Right ventricle myocardium superior (tissue), 1 donor: Measurements from ENCODE around the gene GPR162. TPM values are rescaled to one million over a fixed set of nuclear protein-coding genes. Genes with fewer than 3 reads are reported as not detected.
"Not testable (repeated sequence)": the region's sequence is repeated elsewhere in the genome, so short reads cannot be mapped to it uniquely, and the experiment has no call there.

Experiments
- ATAC-seq: fragments of 200-7000 bp; cut with Tn5 transposase; one replicate; pipeline ENCODE4 v1.9.1; 2020; ENCODE audit warnings: mild to moderate bottlenecking; ENCODE audit not compliant: poor library complexity
- DNase-seq: peaks from one replicate; pipeline ENCODE4 v3.0.0-alpha.2; 2020
- intact Hi-C: fragments of 100-400 bp; cut with DNase I; formaldehyde crosslinking; loops from one replicate; pipeline ENCODE4 v1.11.2; 2022
- total RNA-seq: library from RNA; stranded (reverse); fragmentation: NEBNext Ultra II Directional; extraction: Animal tissue kit (Norgen Biotek cat#: 25700); gene quantifications from one replicate; pipeline ENCODE4 v1.2.1, GENCODE V29; 2021
- donor health status: DM: no; HTN: yes; CAD: no; lungs with severe emphysema.

The GPR162 gene
- total RNA-seq, 1 donor from 2014 or later: 4.4 TPM

DNA sequence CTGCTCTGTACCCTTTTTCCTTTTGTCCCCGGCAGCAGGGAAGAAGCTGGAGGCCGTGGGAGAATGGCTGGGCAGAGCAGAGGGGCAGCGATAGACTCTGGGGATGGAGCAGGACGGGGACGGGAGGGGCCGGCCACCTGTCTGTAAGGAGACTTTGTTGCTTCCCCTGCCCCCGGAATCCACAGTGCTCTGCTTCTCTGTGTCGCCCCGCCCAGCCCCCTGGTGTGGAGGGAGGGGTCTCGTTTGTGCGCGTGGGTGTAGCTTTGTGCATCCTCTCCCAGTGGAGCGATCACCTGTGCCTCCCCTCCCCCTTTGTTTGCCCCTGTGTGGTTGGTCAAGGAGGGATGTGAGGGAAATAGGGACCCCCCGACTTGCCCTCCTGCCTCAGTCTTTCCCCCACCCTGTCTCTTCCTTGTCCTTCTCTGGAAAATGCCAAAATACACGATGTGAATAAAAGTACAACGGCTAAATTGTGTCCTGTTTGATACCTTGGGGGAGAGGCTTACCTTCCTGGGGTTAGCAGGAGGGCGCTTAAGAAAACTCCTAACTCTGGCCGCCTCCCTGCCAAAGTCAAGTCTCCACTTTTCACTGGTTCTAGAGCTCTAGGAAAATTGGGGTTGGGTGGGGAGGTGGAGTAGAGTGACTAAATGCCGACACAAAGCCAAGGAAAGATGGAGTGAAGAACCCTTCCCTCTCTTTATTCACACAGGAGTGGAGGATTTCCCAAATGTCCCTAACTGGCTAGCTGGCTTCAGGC lies 44.7 kb downstream of the GPR162 start:
- no peak for ATAC-seq
- intact Hi-C loops: no loop called here
- DNase-seq: no peak

DNA sequence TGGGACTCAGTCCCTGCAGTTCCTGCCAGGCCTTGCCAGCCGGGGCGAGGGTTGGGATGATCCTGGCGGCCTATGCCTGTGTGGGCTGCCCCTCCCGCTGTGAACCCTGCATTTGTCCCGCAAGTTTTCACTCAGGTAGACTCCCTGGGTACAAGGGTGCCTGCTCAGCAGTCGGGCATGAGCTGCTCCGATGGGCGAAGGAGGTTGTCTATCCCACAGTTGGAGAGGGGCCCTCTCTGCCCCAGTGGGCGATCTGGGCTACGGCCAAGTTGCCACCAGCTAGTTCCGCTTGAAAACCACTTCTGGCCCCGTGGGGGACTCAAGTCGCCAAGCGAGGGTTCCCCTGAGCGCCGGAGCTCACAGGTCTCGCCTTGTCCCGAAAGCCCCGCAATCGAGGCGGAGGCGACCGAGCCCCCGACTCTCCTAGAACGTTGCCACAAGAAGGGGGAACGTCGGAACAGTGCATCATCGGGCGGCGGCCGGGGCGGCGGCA lies 45.3 kb downstream of the GPR162 start:
- intact Hi-C loops: no loop called here
- peak; percentile 4 for ATAC-seq
- DNase-seq: no peak

DNA sequence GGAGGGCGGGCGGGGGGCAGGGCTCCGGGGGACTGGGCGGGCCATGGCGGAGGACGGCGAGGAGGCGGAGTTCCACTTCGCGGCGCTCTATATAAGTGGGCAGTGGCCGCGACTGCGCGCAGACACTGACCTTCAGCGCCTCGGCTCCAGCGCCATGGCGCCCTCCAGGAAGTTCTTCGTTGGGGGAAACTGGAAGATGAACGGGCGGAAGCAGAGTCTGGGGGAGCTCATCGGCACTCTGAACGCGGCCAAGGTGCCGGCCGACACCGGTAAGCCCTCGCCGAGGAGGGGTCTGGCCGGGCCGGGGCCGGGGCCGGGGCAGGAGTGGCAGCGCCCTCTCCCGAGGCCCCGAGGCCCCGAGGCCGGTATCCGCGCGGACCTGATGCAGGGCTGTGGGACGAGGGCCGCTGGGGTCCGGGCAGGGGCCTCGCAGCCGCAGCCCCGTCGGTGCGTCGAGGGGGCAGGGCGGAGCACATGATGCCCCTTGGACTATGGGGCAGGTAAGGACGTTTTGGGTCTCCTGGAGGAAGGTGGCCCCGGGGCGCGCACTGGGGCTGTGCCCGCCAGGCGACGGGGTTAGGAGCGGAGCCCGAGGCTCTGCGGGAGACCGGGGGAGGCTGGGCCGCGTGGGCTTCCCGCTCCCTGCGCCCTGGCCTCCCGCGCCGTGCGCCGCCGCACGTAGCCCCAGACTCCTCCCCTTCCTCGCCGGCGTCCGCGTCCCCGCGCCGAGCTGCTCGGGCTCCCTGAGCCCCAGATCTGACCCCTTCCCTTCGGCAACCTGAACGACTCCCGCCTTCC lies 46.0 kb downstream of the GPR162 start, which contains the start of gene TPI1:
TPI1 (plus strand) TSS at position 119 of the 798 bp plus-strand sequence; CDS start at position 155, 36 bp downstream.
- DNase-seq (peak; percentile 91), ATAC-seq (peak; percentile 89)
- intact Hi-C loops: no loop called here

DNA sequence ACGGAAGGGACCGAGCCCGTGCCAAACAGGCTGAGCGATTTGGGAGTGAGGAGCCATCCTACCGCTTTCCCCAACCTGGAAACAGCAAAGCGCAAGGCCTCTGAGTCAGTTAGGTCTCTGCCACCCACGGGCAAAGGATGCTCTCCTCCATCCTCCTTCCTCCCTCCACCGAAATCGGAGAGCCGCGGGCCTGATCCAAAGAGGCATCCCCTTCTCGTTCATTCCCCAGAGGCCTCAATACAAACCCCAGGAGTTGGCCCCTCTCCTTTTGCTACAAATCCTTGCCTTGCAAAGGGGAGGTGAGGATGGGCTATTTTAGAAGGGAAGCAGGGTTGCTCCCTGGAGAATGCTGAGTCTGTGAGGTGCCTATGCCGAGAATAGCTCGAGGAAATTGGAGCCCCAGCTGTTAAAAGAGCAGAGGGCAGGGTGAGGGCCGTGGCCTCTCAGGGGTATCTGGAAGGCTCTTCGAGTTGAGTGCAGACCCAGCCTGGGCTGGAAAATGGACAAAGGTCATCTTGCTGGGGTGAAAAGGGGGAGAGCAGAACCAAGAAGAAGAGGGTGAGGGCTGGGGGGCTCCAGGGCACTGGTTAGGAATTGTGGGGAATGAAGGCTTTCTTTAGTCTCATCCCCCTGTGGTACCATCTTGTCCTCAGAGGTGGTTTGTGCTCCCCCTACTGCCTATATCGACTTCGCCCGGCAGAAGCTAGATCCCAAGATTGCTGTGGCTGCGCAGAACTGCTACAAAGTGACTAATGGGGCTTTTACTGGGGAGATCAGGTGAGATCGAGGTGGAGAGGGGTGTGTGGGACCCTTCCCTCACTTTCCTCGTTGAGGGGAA lies 46.8 kb downstream of the GPR162 start:
- DNase-seq (no peak), ATAC-seq (no peak)
- intact Hi-C loops: no loop called here

GRCh38 chr12:6869049-6870021 lies 47.7 kb downstream of the GPR162 start:
- DNase-seq (peak; percentile 78), ATAC-seq (peak; percentile 4)
- intact Hi-C loops: no loop called here

- DNase-seq, intact Hi-C loops, ATAC-seq: not testable (repeated sequence)
Measured at GRCh38 chr12:6870304-6870703, 48.7 kb downstream of the GPR162 start.

GRCh38 chr12:6871052-6871957 lies 49.7 kb downstream of the GPR162 start:
- no peak for ATAC-seq
- peak; percentile 49 for DNase-seq
- intact Hi-C loops: no loop called here

DNA sequence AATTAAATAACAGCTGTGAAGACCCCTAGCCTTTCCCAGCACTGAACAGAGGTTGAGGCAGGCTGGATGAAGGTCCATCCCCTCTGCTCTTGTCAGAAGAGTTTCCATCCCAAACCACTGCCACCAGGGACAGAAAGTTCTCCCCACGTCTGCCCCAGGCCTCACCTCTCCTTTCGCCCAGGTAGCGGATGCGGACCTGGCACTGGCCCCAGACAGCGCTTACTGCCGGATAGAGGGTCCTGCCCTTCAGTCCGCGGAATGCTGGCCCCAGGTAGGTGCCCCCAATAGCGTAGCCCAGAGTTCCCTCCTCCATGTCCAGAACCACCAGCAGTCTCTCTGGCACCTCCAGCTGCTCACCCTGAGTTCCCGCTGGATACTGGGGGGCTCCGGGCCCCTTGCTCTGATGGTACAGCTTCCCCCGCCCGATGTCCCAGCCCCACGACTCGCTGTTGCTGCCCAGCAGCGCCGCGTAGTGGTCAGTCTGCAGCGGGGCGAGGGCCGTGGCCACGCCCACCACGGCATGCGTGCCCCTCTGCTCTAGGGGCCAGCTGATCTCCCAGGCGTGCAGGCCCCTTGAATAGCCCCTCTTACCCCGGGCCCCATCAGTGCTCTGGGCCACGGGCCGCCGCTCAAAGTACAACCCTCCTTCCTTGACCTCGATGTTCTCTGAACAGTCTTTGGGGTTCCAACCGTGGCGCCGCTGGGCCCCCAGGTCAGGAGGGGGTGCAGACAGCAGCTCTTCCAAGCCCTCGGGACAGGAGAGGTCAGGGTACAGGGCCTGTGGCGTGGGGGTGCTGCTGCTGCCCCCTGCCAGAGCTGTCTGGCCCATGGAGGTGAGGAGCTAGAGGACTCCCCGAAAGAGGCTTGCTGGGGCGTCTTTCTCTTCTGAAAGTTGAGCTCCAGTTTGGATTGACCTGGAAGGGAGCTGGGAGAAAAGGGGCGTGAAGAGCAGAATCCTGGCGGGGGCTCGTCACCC lies 50.7 kb downstream of the GPR162 start:
- intact Hi-C loops: no loop called here
- peak; percentile 75 for ATAC-seq
- peak; percentile 92 for DNase-seq

DNA sequence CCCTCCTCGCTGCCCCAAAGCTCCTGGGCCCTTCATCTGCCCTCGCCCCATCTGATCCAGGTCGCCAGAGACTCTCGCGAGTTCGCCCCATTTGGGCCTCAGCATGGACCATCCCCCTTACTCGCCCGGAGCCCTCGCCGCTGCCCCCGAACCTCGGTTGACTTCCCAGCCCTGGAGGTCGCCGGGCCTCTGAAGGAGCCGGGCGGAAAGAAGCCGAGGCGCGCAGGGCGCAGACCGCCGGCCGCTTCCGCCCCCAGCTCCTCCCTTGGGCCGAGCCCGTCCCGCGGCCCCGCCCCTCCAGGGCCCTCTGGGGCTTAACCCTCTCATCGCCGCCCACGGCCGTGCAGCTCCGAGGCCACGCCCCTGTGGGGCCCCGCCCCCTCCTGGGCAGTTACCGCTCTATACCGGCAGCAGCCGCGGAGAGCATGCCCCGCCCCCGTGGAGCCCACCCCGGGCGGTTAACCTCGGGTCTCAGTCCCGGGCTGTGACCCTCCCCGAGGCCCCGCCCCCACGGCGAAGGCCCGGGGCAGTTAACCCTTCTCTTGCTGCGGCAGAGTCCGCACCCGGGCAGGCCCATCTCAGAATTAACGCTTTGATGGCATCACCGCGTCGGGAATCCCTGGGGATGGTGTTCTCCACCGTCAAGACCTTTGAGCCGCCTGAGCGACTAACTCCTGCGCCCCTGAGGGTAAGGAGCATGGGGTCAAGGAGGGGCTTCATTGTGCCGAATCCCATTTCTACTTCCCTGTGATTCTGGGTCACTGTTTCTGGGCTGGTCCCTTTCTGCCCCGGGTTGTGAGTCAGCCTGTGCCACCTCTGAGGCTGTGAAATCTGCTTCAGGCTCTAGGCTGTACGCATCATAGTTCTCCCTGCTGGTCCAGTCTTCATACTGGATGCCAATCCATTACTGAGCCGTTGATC lies 51.7 kb downstream of the GPR162 start, which contains the start of gene SPSB2:
SPSB2 (minus strand) TSS at position 210 of the 921 bp plus-strand sequence. CDS start 402 bp downstream, outside the sequence.
- DNase-seq (peak; percentile 99), ATAC-seq (peak; percentile 92)
- intact Hi-C loops: no loop called here

DNA sequence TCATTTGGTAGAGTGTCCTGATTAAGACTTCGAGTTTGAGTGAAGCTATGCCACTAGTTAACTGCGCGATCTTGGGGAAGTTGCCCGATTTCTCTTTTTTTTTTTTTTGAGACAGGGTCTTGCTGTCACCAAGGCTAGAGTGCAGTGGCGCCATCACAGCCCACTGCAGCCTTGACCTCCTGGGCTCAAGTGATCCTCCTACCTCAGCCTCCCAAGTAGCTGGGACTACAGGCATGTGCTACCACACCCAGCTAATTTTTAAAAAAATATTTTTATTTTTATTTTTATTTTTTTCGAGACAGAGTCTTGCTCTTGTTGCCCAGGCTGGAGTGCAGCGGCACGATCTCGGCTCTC lies 52.4 kb downstream of the GPR162 start:
- DNase-seq, intact Hi-C loops, ATAC-seq: not testable (repeated sequence)

Other genes with a start within 250 kb of the GPR162 start
- gene CHD4, start 214.4 kb upstream of the GPR162 start, total RNA-seq: 142 TPM
- 7.3 TPM for gene LPAR5, start 185.9 kb upstream of the GPR162 start, total RNA-seq
- 0.51 TPM for gene ACRBP, start 174.4 kb upstream of the GPR162 start, total RNA-seq
- gene ING4, start 158.7 kb upstream of the GPR162 start, total RNA-seq: 25.3 TPM
- 23.0 TPM for gene ZNF384, start 132.4 kb upstream of the GPR162 start, total RNA-seq
- 0.35 TPM for gene PIANP, start 121.0 kb upstream of the GPR162 start, total RNA-seq
- gene COPS7A, start 97.8 kb upstream of the GPR162 start, total RNA-seq: 70.4 TPM
- gene MLF2, start 68.7 kb upstream of the GPR162 start, total RNA-seq: 153 TPM
- 108 TPM for gene PTMS, start 55.5 kb upstream of the GPR162 start, total RNA-seq
- 0.22 TPM for gene LAG3, start 49.3 kb upstream of the GPR162 start, total RNA-seq
- gene CD4, start 32.3 kb upstream of the GPR162 start, total RNA-seq: 10.4 TPM
- 10.0 TPM for gene P3H3, start 6.6 kb downstream of the GPR162 start, total RNA-seq
- gene GNB3, start 19.1 kb downstream of the GPR162 start, total RNA-seq: 2.9 TPM
- 1.3 TPM for gene CDCA3, start 29.5 kb downstream of the GPR162 start, total RNA-seq
- 63.0 TPM for gene USP5, start 30.3 kb downstream of the GPR162 start, total RNA-seq
- gene TPI1, start 45.7 kb downstream of the GPR162 start, total RNA-seq: 804 TPM
- gene SPSB2, start 51.5 kb downstream of the GPR162 start, total RNA-seq: 3.2 TPM
- 8.2 TPM for gene LRRC23, start 83.0 kb downstream of the GPR162 start, total RNA-seq
- gene ENO2, start 92.8 kb downstream of the GPR162 start, total RNA-seq: 7.4 TPM
- 69.7 TPM for gene ATN1, start 106.1 kb downstream of the GPR162 start, total RNA-seq
- not detected for gene RNU7-1, start 122.0 kb downstream of the GPR162 start, total RNA-seq
- 251 TPM for gene C12orf57, start 122.2 kb downstream of the GPR162 start, total RNA-seq
- 7.2 TPM for gene PTPN6, start 129.5 kb downstream of the GPR162 start, total RNA-seq
- gene PHB2, start 148.8 kb downstream of the GPR162 start, total RNA-seq: 136 TPM
- 39.0 TPM for gene EMG1, start 149.1 kb downstream of the GPR162 start, total RNA-seq
- gene LPCAT3, start 196.7 kb downstream of the GPR162 start, total RNA-seq: 48.7 TPM
- 142 TPM for gene C1S, start 238.9 kb downstream of the GPR162 start, total RNA-seq